MM.1S (cell line): ENCODE data around the gene RGS7.
"Not testable (repeated sequence)": the region's sequence is repeated elsewhere in the genome, so short reads cannot be mapped to it uniquely, and the experiment has no call there.

Source experiments
- CTCF ChIP-seq: fragments of 300-600 bp; sonication (generic); IDR thresholded peaks from 2 replicates; pipeline ENCODE4 v1.5.1; 2016; ENCODE audit warnings: antibody characterized with exemption, low read length, mixed read lengths
- EZH2 ChIP-seq: fragments of 300-600 bp; sonication (generic); optimal IDR thresholded peaks from 2 replicates; pipeline ENCODE3; 2017; ENCODE audit warnings: low read depth, mild to moderate bottlenecking, antibody characterized with exemption, low read length, mixed read lengths
- EZH2phosphoT487 ChIP-seq: fragments of 300-600 bp; sonication (generic); IDR thresholded peaks from 2 replicates; pipeline ENCODE4 v1.6.1; 2018; ENCODE audit warnings: antibody characterized with exemption, low read length

GRCh38 chr1:241165256-241165655 is 191.7 kb downstream of the RGS7 start:
- TF ChIP-seq CTCF, EZH2, EZH2phosphoT487: not testable (repeated sequence)
